ENCODE measurements around the gene C3orf52. TPM values are rescaled to one million over a fixed set of nuclear protein-coding genes. Genes with fewer than 3 reads are reported as not detected.
"Not testable (repeated sequence)": the region's sequence is repeated elsewhere in the genome, so short reads cannot be mapped to it uniquely, and the experiment has no call there.

Gene C3orf52
- total RNA-seq, 2 experiments from 2014 or later = 2.0 to 3.3 TPM

GRCh38 chr3:112056451-112056929 lies 29.7 kb upstream of the C3orf52 start:
- ATAC-seq (peak; percentile 97), DNase-seq (peak; percentile 51)
- Mint-ChIP-seq H3K27me3 (peaks cover 6% of the 10 kb centered on the region), H3K4me1 (ENCODE audit: low read depth) (peaks cover 12% of the 10 kb centered on the region), H3K36me3 (ENCODE audit: low read depth) (no peaks in the 10 kb centered on the region), H3K9me3 (peaks cover 4% of the 10 kb centered on the region), H3K27ac (peak overlapping the region; percentile 73), H3K4me3 (no peak overlapping the region)
- ChIA-PET CTCF (interaction anchor here (0.9 to 3.4 kb wide), 3 partner anchors 13 to 43 kb away, joined by 3 to 8 read pairs (median 7); no protein-coding TSS in a partner anchor), POLR2A (no interaction called here)
- intact Hi-C loops (cut with micrococcal nuclease) = no loop called here
- TF ChIP-seq, protein P1, sequence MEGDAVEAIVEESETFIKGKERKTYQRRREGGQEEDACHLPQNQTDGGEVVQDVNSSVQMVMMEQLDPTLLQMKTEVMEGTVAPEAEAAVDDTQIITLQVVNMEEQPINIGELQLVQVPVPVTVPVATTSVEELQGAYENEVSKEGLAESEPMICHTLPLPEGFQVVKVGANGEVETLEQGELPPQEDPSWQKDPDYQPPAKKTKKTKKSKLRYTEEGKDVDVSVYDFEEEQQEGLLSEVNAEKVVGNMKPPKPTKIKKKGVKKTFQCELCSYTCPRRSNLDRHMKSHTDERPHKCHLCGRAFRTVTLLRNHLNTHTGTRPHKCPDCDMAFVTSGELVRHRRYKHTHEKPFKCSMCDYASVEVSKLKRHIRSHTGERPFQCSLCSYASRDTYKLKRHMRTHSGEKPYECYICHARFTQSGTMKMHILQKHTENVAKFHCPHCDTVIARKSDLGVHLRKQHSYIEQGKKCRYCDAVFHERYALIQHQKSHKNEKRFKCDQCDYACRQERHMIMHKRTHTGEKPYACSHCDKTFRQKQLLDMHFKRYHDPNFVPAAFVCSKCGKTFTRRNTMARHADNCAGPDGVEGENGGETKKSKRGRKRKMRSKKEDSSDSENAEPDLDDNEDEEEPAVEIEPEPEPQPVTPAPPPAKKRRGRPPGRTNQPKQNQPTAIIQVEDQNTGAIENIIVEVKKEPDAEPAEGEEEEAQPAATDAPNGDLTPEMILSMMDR (IDR thresholded peaks at IDR 0.05) = no peak

- ATAC-seq (no peak), DNase-seq (no peak)
- no peak overlapping the region for H3K4me3 Mint-ChIP-seq
- ChIA-PET CTCF (no interaction called here), POLR2A (no interaction called here)
- peaks cover 12% of the 10 kb centered on the region for H3K4me1 Mint-ChIP-seq (ENCODE audit: low read depth)
- H3K36me3 Mint-ChIP-seq (ENCODE audit: low read depth) = no peaks in the 10 kb centered on the region
- peaks cover 4% of the 10 kb centered on the region for H3K9me3 Mint-ChIP-seq
- H3K27ac Mint-ChIP-seq = no peak overlapping the region
- TF ChIP-seq, protein P1 (IDR thresholded peaks at IDR 0.05) = no peak
- H3K27me3 Mint-ChIP-seq = peaks cover 1% of the 10 kb centered on the region
- intact Hi-C loops (cut with micrococcal nuclease) = no loop called here
These were observed 26.7 kb upstream of the C3orf52 start for GRCh38 chr3:112059497-112059896.

DNA sequence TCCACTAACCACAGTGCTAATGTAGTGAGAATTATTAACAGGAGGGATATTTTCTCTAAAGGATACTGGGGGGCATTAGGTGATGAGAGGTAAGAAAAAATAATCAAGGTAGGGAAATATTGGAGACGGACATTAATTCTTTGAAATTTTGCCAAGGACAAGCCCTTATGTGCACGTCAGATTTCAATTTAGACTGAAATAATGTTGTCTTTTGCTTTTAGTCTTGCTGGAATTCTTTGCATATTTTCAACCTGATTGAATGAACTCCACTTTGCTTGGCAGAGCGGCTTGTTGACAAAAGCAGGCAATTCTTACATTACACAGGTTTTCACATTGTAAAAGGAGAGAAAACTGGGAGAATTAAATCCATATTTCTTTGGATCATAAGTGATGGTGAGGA lies 25.0 kb upstream of the C3orf52 start:
- Mint-ChIP-seq H3K4me1 (ENCODE audit: low read depth) (peaks cover 8% of the 10 kb centered on the region), H3K9me3 (peaks cover 4% of the 10 kb centered on the region), H3K36me3 (ENCODE audit: low read depth) (no peaks in the 10 kb centered on the region), H3K27ac (no peak overlapping the region), H3K4me3 (no peak overlapping the region), H3K27me3 (peaks cover 1% of the 10 kb centered on the region)
- DNase-seq (no peak), ATAC-seq (no peak)
- TF ChIP-seq, protein P1 (IDR thresholded peaks at IDR 0.05) = no peak
- intact Hi-C loops (cut with micrococcal nuclease) = no loop called here
- POLR2A ChIA-PET = no interaction called here
- CTCF ChIA-PET = interaction anchor here (1.6 kb wide), 1 partner anchor 18 kb away, joined by 3 read pairs; no protein-coding TSS in a partner anchor

GRCh38 chr3:112072387-112073060 lies 13.7 kb upstream of the C3orf52 start:
- peaks cover 31% of the 10 kb centered on the region for H3K4me1 Mint-ChIP-seq (ENCODE audit: low read depth)
- ChIA-PET CTCF (interaction anchor here (0.6 to 1.6 kb wide), 2 partner anchors 59 to 152 kb away, joined by 3 read pairs; no protein-coding TSS in a partner anchor), POLR2A (interaction anchor here (0.7 kb wide), 1 partner anchor 14 kb away, joined by 3 read pairs; no protein-coding TSS in a partner anchor)
- H3K27me3 Mint-ChIP-seq; H3K36me3 Mint-ChIP-seq (ENCODE audit: low read depth); H3K9me3 Mint-ChIP-seq; intact Hi-C loops (cut with micrococcal nuclease): not testable (repeated sequence)
- ATAC-seq = peak; percentile 35
- H3K4me3 Mint-ChIP-seq = peak overlapping the region; percentile 49
- DNase-seq = peak; percentile 81
- H3K27ac Mint-ChIP-seq = peak overlapping the region; percentile 71

GRCh38 chr3:112074006-112074405 lies 12.2 kb upstream of the C3orf52 start:
- peaks cover 6% of the 10 kb centered on the region for H3K36me3 Mint-ChIP-seq (ENCODE audit: low read depth)

More at GRCh38 chr3:112074006-112074405, 12.2 kb upstream of the C3orf52 start:
- POLR2A ChIA-PET = no interaction called here
- H3K4me1 Mint-ChIP-seq (ENCODE audit: low read depth) = peaks cover 31% of the 10 kb centered on the region
- H3K27me3 Mint-ChIP-seq = no peaks in the 10 kb centered on the region
- TF ChIP-seq, protein P1 (IDR thresholded peaks at IDR 0.05) = no peak
- no peak overlapping the region for H3K27ac Mint-ChIP-seq
- ATAC-seq (no peak), DNase-seq (no peak)
- no peaks in the 10 kb centered on the region for H3K9me3 Mint-ChIP-seq
- CTCF ChIA-PET = no interaction called here
- intact Hi-C loops (cut with micrococcal nuclease) = no loop called here
- H3K4me3 Mint-ChIP-seq = no peak overlapping the region
